Mesenchymal stem cell (in vitro differentiated cells and primary cell): ENCODE measurements around the gene KIAA1217.

Source experiments
- DNase-seq: peaks from one replicate; pipeline ENCODE4 v3.0.0-alpha.2; 2013
- H2AFZ ChIP-seq: one replicate; pipeline ENCODE4 v1.6.1; 2013; ENCODE audit warnings: low read depth, mild to moderate bottlenecking, control low read depth, inconsistent platforms, low read length, moderate library complexity
- H2AK5ac ChIP-seq: 2 replicates; pipeline ENCODE4 v1.6.1; 2013; ENCODE audit warnings: low read length, moderate library complexity, mild to moderate bottlenecking, inconsistent platforms; ENCODE audit not compliant: severe bottlenecking
- H2BK120ac ChIP-seq: one replicate; pipeline ENCODE4 v1.6.1; 2013; ENCODE audit warnings: low read depth, mild to moderate bottlenecking, inconsistent platforms, low read length, moderate library complexity
- H2BK12ac ChIP-seq, 2 experiments: one replicate each; pipeline ENCODE4 v1.6.1; 2013; ENCODE audit warnings: inconsistent platforms in 2 of 2, low read length in 2 of 2, mild to moderate bottlenecking in 2 of 2, moderate library complexity in 2 of 2, control low read depth in 1 of 2
- H2BK15ac ChIP-seq: one replicate; pipeline ENCODE4 v1.6.1; 2013; ENCODE audit warnings: mild to moderate bottlenecking, low read depth, inconsistent platforms; ENCODE audit not compliant: poor library complexity, severe bottlenecking
- H2BK5ac ChIP-seq: 2 replicates; pipeline ENCODE4 v1.6.1; 2013; ENCODE audit warnings: low read depth, mild to moderate bottlenecking, low read length, control low read depth, inconsistent platforms; ENCODE audit not compliant: poor library complexity, severe bottlenecking
- H3K14ac ChIP-seq, 2 experiments: one replicate each; pipeline ENCODE4 v1.6.1; 2013; ENCODE audit warnings: inconsistent platforms in 2 of 2, low read length in 2 of 2, control low read depth in 1 of 2, mild to moderate bottlenecking in 1 of 2, moderate library complexity in 1 of 2
- H3K18ac ChIP-seq, 2 experiments: one replicate each; pipeline ENCODE4 v1.6.1; 2013; ENCODE audit warnings: inconsistent platforms in 2 of 2, low read length in 2 of 2, control low read depth in 1 of 2, low read depth in 1 of 2, mild to moderate bottlenecking in 1 of 2
- H3K23ac ChIP-seq, 2 experiments: one replicate each; pipeline ENCODE4 v1.6.1; 2013; ENCODE audit warnings: inconsistent platforms in 2 of 2, low read length in 2 of 2, mild to moderate bottlenecking in 2 of 2, moderate library complexity in 2 of 2, control low read depth in 1 of 2
- H3K27ac ChIP-seq: 2 replicates; pipeline ENCODE4 v1.5.1; 2013; ENCODE audit warnings: mild to moderate bottlenecking, moderate library complexity, low read length, control low read depth, inconsistent platforms; ENCODE audit not compliant: poor library complexity, severe bottlenecking
- H3K27me3 ChIP-seq, 2 experiments: 2 replicates each; pipeline versions ENCODE4 v1.6.1 to v1.7.0; 2013; ENCODE audit warnings: low read length in 2 of 2, mild to moderate bottlenecking in 2 of 2, moderate library complexity in 2 of 2, control low read depth in 1 of 2, inconsistent platforms in 1 of 2; ENCODE audit not compliant: control insufficient read depth in 1 of 2, insufficient read depth in 1 of 2
- H3K36me3 ChIP-seq, 2 experiments: 2 replicates each; pipeline versions ENCODE4 v1.6.1 to v1.7.0; 2013; ENCODE audit warnings: low read length in 2 of 2, control low read depth in 1 of 2, inconsistent platforms in 1 of 2, low read depth in 1 of 2, mild to moderate bottlenecking in 1 of 2; ENCODE audit not compliant: insufficient read depth in 2 of 2, control insufficient read depth in 1 of 2
- H3K4ac ChIP-seq, 2 experiments: one replicate each; pipeline ENCODE4 v1.6.1; 2013; ENCODE audit warnings: inconsistent platforms in 2 of 2, low read length in 2 of 2, mild to moderate bottlenecking in 2 of 2, moderate library complexity in 2 of 2, control low read depth in 1 of 2, low read depth in 1 of 2
- H3K4me1 ChIP-seq: 2 replicates; pipeline ENCODE4 v1.6.1; 2013; ENCODE audit warnings: low read depth, low read length, control low read depth; ENCODE audit not compliant: control insufficient read depth, insufficient read depth
- H3K4me2 ChIP-seq: 2 replicates; pipeline ENCODE4 v1.6.1; 2013; ENCODE audit warnings: low read length, mild to moderate bottlenecking, inconsistent platforms; ENCODE audit not compliant: poor library complexity, severe bottlenecking
- H3K4me3 ChIP-seq, 2 experiments: 2 replicates each; pipeline versions ENCODE4 v1.5.1 to v1.7.0; 2013; ENCODE audit warnings: low read length in 2 of 2, mild to moderate bottlenecking in 2 of 2, control low read depth in 1 of 2, low read depth in 1 of 2; ENCODE audit not compliant: insufficient read depth in 1 of 2
- H3K79me1 ChIP-seq: replicated peaks from 2 replicates; pipeline ENCODE4 v1.6.1; 2013; ENCODE audit warnings: mild to moderate bottlenecking, control low read depth, low read length, inconsistent platforms; ENCODE audit not compliant: poor library complexity, severe bottlenecking
- H3K9ac ChIP-seq: 2 replicates; pipeline ENCODE4 v1.7.0; 2013; ENCODE audit warnings: mild to moderate bottlenecking, low read length, moderate library complexity
- H3K9me3 ChIP-seq: 2 replicates; pipeline ENCODE4 v1.7.0; 2013; ENCODE audit warnings: mild to moderate bottlenecking, low read length; ENCODE audit not compliant: control insufficient read depth
- H4K8ac ChIP-seq: one replicate; pipeline ENCODE4 v1.6.1; 2013; ENCODE audit warnings: inconsistent platforms, mild to moderate bottlenecking, low read length, moderate library complexity
- H4K91ac ChIP-seq: one replicate; pipeline ENCODE4 v1.6.1; 2013; ENCODE audit warnings: mild to moderate bottlenecking, low read length, inconsistent platforms
- WGBS: methylation state at CpG from one replicate; pipeline ENCODE4 v1.1.7; 2013; ENCODE audit warnings: mixed read lengths; 5-methylcytosine and 5-hydroxymethylcytosine counted together

KIAA1217 gene

DNA sequence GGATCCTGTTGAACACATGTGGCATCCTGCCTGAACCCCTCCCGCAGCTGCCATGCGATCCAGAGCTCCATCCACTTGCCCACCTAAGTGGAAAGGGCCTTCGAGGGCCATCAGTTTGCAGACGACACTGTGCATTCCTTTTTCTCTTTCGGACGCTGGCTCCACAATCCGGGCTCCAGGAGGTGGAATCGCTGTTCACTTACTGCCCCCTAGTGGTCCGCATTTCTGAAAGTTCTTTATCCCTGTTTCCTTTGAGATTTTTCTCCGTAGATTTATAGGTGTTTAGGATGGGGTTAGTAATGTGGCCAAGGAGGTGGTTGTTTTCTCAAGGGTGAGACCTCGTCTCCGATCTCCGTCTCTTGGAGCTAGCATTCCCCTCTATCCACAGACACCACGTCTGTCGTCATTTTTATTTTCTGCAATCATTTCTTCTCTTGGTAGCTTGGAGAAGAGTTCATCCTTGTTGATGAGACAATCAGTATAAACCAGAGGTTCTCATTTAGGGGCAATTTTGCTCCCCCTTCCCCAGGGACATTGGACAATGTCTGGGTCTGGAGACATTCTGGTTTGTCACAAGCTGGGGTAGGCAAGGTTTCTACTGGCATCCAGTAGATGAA lies 310.2 kb downstream of the KIAA1217 start:
- no peak overlapping the region for H3K18ac ChIP-seq
- no peaks in the 10 kb centered on the region for H3K27me3 ChIP-seq
- H2BK12ac ChIP-seq = no peak overlapping the region
- H2BK5ac ChIP-seq = no peak overlapping the region
- H3K79me1 ChIP-seq = no peaks in the 10 kb centered on the region
- H2BK15ac ChIP-seq = no peak overlapping the region
- peak; percentile 54 for DNase-seq
- no peak overlapping the region for H3K4me2 ChIP-seq
- no peaks in the 10 kb centered on the region for H3K9me3 ChIP-seq
- H3K27ac ChIP-seq = no peak overlapping the region
- no peak overlapping the region for H3K4ac ChIP-seq
- peaks cover 27 to 78% of the 10 kb centered on the region in 2 experiments for H3K36me3 ChIP-seq
- WGBS = 12% methylated on average over 10 of the region's 15 CpGs
- no peak overlapping the region for H2BK120ac ChIP-seq
- H3K4me3 ChIP-seq = no peak overlapping the region
- no peak overlapping the region for H2AK5ac ChIP-seq
- H3K4me1 ChIP-seq = no peaks in the 10 kb centered on the region
- H3K23ac ChIP-seq = no peak overlapping the region
- no peak overlapping the region for H4K8ac ChIP-seq
- H3K9ac ChIP-seq = peak overlapping the region; percentile 44
- no peak overlapping the region for H2AFZ ChIP-seq
- H3K14ac ChIP-seq = no peak overlapping the region
- no peak overlapping the region for H4K91ac ChIP-seq

DNA sequence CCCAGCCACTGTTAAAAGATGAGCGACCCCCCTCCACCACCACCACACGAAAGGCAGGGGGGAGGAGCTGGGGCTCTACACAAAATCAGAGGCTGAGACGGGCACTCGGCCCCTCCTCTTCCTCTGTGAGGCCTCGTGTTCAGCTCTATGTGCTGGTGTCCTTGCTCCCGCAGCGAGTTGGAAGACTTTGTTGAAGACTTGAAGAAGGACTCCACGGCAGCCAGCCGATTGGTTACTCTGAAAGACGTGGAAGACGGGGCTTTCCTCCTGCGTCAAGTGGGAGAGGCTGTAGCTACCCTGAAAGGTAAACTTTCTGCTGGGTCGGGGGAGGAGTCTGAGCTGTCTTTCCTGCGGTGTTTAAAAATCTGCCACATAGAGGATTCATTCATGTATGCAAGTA lies 311.0 kb downstream of the KIAA1217 start:
- Histone ChIP-seq H3K4me2 (no peak overlapping the region), H2AK5ac (no peak overlapping the region), H3K23ac (no peak overlapping the region), H3K79me1 (no peaks in the 10 kb centered on the region), H2BK15ac (no peak overlapping the region), H3K27me3 (no peaks in the 10 kb centered on the region), H4K8ac (no peak overlapping the region), H2AFZ (no peak overlapping the region), H2BK5ac (no peak overlapping the region), H3K4me1 (no peaks in the 10 kb centered on the region), H3K4ac (no peak overlapping the region), H3K4me3 (no peak overlapping the region), H3K27ac (no peak overlapping the region), H2BK12ac (no peak overlapping the region), H3K14ac (no peak overlapping the region), H3K18ac (no peak overlapping the region), H4K91ac (no peak overlapping the region), H3K9me3 (no peaks in the 10 kb centered on the region), H3K9ac (no peak overlapping the region), H3K36me3 (peaks cover 36 to 82% of the 10 kb centered on the region in 2 experiments), H2BK120ac (no peak overlapping the region)
- 68% methylated on average over 13 of the region's 14 CpGs for WGBS
- no peak for DNase-seq

DNA sequence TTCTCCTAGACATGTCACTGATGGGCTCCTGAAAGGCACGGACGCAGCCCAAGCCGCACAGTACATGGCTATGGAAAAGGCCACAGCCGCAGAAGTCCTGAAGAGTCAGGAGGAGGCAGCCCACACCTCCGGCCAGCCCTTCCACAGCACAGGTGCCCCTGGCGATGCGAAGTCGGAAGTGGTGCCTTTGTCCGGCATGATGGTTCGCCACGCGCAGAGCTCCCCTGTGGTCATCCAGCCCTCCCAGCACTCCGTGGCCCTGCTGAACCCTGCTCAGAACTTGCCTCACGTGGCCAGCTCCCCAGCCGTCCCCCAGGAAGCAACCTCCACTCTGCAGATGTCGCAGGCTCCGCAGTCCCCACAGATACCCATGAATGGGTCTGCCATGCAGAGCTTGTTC lies 315.4 kb downstream of the KIAA1217 start:
- Histone ChIP-seq H4K91ac (no peak overlapping the region), H3K4me2 (no peak overlapping the region), H2BK15ac (no peak overlapping the region), H3K27ac (no peak overlapping the region), H3K4me1 (no peaks in the 10 kb centered on the region), H3K23ac (no peak overlapping the region), H2BK5ac (no peak overlapping the region), H3K9ac (no peak overlapping the region), H3K14ac (no peak overlapping the region), H3K18ac (no peak overlapping the region), H2AFZ (no peak overlapping the region), H3K9me3 (no peaks in the 10 kb centered on the region), H4K8ac (no peak overlapping the region), H2BK120ac (no peak overlapping the region), H3K4ac (no peak overlapping the region), H3K79me1 (no peaks in the 10 kb centered on the region), H2AK5ac (no peak overlapping the region), H3K36me3 (peaks cover 39 to 91% of the 10 kb centered on the region in 2 experiments), H3K27me3 (no peaks in the 10 kb centered on the region), H2BK12ac (no peak overlapping the region), H3K4me3 (no peak overlapping the region)
- no peak for DNase-seq
- 97% methylated on average over 17 of the region's 17 CpGs for WGBS

DNA sequence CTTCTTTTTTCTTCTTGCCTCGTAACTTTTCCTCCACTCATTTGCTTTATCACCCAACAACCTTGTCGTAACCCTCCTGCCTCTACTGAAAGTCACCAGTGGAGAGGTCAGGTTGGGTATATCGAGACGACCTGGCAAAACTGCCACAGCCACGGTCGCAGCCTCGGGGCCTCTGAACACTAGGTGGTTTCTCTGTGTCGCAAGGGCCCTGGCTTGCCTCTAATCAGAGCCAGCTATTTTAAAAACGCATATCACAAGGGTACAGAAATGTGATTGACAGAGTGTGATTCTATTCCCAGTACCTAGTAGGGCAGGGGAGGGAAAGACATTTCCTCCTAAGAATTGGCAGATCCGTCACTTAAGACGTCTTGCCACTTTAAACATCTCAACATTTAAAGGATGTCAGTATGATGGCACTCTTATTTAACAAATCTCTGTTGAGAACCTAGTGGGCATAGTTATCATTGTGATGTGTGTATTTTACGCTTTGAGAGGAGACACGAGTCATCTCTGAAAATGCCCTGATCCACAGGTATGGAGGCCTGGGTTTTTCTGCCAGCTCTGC lies 317.2 kb downstream of the KIAA1217 start:
- Histone ChIP-seq H4K91ac (no peak overlapping the region), H3K4me3 (no peak overlapping the region), H3K4me2 (no peak overlapping the region), H2BK12ac (no peak overlapping the region), H3K9ac (no peak overlapping the region), H3K14ac (no peak overlapping the region), H2BK15ac (no peak overlapping the region), H3K36me3 (peaks cover 45 to 96% of the 10 kb centered on the region in 2 experiments), H3K18ac (no peak overlapping the region), H2AK5ac (no peak overlapping the region), H3K79me1 (no peaks in the 10 kb centered on the region), H2BK5ac (no peak overlapping the region), H3K4ac (no peak overlapping the region), H2AFZ (no peak overlapping the region), H3K9me3 (no peaks in the 10 kb centered on the region), H3K27ac (no peak overlapping the region), H3K23ac (no peak overlapping the region), H2BK120ac (no peak overlapping the region), H3K4me1 (no peaks in the 10 kb centered on the region), H3K27me3 (no peaks in the 10 kb centered on the region), H4K8ac (no peak overlapping the region)
- 95% methylated on average over 11 of the region's 13 CpGs for WGBS
- no peak for DNase-seq
